IPS-20b (cell line): ENCODE data around the gene AXDND1.

Experiments used
- H3K27ac ChIP-seq: one replicate; pipeline ENCODE4 v1.5.1; 2013; ENCODE audit warnings: low read length
- H3K27me3 ChIP-seq: 2 replicates; pipeline ENCODE4 v1.6.1; 2013; ENCODE audit warnings: mild to moderate bottlenecking, low read length, inconsistent platforms; ENCODE audit not compliant: insufficient read depth
- H3K36me3 ChIP-seq: 2 replicates; pipeline ENCODE4 v1.6.1; 2013; ENCODE audit warnings: low read depth, mild to moderate bottlenecking, inconsistent platforms, low read length, moderate library complexity; ENCODE audit not compliant: insufficient read depth
- H3K4me1 ChIP-seq: 2 replicates; pipeline ENCODE4 v1.6.1; 2013; ENCODE audit warnings: mild to moderate bottlenecking, control low read depth, inconsistent platforms, low read length, moderate library complexity; ENCODE audit not compliant: insufficient read depth
- H3K4me3 ChIP-seq: 2 replicates; pipeline ENCODE4 v1.5.1; 2013; ENCODE audit warnings: mild to moderate bottlenecking, low read length, inconsistent platforms
- H3K9ac ChIP-seq: 2 replicates; pipeline ENCODE4 v1.6.1; 2013; ENCODE audit warnings: low read depth, mild to moderate bottlenecking, inconsistent platforms, low read length, moderate library complexity
- H3K9me3 ChIP-seq: 2 replicates; pipeline ENCODE4 v1.6.1; 2013; ENCODE audit warnings: mild to moderate bottlenecking, low read depth, low read length, inconsistent platforms; ENCODE audit not compliant: insufficient read depth

The AXDND1 gene

DNA sequence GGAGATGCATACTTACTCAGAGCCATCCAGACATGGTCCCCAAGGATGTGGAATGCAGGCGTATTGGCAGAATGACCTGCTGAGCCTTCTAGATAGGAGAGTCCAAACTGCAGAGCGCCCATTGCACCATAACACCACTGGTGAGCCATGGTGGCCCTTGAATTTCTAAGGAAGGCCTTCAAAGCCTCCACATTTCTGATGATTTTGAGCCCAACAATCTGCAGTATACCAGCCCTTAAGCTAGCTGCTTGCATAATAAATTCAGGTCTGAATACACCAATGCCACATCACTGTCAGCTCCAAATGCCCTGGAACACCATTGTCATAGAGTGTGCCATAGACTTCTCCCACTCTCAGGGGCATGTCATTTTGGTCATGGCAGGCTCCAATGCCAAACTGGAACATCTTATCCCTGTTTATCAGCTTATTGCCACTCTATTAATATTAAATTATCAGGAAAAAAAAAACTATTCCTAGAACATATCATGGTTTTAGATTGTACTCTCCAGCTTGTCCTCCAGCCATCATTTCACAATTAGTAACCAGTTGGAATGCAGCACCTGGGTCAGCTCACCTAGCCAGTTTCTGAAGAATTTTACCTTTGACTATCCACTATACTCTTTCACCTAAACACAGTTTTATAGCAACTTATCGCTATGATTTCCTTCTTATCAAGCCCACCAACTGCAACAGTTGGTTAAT lies 183.0 kb downstream of the AXDND1 start:
- no peaks in the 10 kb centered on the region for H3K36me3 ChIP-seq
- H3K9me3 ChIP-seq: no peaks in the 10 kb centered on the region
- no peaks in the 10 kb centered on the region for H3K27me3 ChIP-seq
- H3K27ac ChIP-seq: no peak overlapping the region
- H3K4me3 ChIP-seq: no peak overlapping the region
- H3K9ac ChIP-seq: no peak overlapping the region
- no peaks in the 10 kb centered on the region for H3K4me1 ChIP-seq

DNA sequence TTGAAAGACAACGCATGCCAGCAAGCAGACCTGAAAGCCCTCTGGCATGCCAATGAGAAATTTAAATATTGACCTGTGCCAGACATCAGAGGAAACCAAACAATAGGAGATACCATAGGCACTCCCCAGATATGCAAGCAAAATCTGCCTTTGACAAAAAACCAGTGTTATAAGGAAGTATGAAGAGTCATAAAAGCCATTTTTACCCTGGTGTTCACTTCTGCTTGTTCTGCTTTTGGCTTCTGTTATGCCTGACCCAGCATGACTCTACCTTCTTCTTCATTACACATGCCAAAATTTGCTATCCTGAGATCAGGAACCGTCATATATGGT lies 183.6 kb downstream of the AXDND1 start:
- no peak overlapping the region for H3K9ac ChIP-seq
- no peaks in the 10 kb centered on the region for H3K4me1 ChIP-seq
- H3K27me3 ChIP-seq: no peaks in the 10 kb centered on the region
- H3K36me3 ChIP-seq: no peaks in the 10 kb centered on the region
- no peak overlapping the region for H3K27ac ChIP-seq
- H3K9me3 ChIP-seq: no peaks in the 10 kb centered on the region
- no peak overlapping the region for H3K4me3 ChIP-seq

DNA sequence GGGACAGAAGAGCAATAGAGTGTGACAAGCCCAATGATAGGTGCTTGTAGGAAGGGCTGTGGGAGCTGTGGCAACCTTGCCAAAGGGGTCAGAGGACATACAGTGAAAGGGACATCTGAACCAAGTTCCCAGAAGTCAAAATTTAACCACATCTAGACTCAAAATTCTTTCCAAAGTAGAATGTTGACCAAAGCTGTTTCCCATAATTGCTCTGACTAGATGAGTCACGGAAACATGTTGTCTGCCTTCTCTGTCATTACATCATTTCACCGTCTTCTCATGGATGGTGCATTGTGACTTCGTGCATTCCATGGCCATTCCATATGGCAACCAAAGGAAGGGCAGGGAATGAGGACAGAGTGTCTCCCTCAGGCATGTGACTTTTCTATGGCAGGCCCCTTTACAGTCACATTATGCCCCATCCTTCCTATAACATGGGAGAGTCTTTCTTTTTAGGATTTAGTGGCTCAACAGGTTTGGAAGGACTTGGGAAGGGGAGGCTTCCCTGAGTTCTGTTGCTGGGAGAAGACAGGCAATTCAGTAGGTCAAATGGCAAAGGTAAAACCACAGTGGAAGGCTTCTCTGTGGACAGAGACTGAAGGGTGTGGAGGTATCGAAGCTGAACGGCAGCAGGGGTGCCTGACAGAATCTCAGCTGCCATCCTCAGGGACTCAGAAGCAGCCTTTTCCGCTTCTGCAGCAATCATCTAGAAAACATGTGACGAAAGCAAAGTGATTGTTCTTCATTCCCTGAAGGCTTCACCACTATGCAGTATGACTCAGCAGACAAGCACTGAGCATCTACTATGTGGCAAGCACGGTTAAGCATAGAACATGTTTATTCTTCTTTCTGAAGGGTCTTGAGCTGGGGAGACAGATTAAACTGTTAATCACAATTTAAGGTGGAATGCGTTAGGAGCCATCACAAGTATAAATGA lies 185.2 kb downstream of the AXDND1 start:
- Histone ChIP-seq H3K36me3 (no peaks in the 10 kb centered on the region), H3K4me1 (no peaks in the 10 kb centered on the region), H3K27ac (no peak overlapping the region), H3K9ac (no peak overlapping the region), H3K4me3 (no peak overlapping the region), H3K9me3 (no peaks in the 10 kb centered on the region), H3K27me3 (no peaks in the 10 kb centered on the region)

GRCh38 chr1:179554427-179554826 lies 188.7 kb downstream of the AXDND1 start:
- Histone ChIP-seq H3K9ac (no peak overlapping the region), H3K4me1 (no peaks in the 10 kb centered on the region), H3K4me3 (no peak overlapping the region; the same call in 1 of the 2 replicates), H3K27me3 (no peaks in the 10 kb centered on the region), H3K27ac (no peak overlapping the region), H3K9me3 (no peaks in the 10 kb centered on the region), H3K36me3 (no peaks in the 10 kb centered on the region)

DNA sequence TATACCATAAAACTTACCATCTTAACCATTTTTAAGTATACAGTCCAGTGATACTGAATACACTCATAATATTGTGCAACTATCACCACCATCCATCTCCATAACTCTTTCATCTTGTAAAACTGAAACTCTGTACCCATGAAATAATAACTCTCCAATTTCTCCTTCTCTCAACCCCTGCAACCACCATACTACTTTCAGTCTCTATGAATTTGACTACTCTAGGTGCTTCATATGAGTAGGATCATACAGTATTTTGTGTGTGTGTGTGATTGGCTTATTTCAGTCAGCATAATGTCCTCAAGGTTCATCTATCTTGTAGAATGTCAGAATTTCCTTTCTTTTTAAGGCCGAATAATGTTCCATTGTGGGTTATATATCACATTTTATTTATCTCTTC lies 192.3 kb downstream of the AXDND1 start:
- Histone ChIP-seq H3K9ac (no peak overlapping the region), H3K36me3 (no peaks in the 10 kb centered on the region), H3K27me3 (no peaks in the 10 kb centered on the region), H3K4me1 (no peaks in the 10 kb centered on the region), H3K9me3 (no peaks in the 10 kb centered on the region), H3K4me3 (no peak overlapping the region), H3K27ac (no peak overlapping the region)

GRCh38 chr1:179575497-179576314 lies 209.9 kb downstream of the AXDND1 start, which contains the start of gene NPHS2:
Gene NPHS2 (minus strand): TSS chr1:179575948. CDS start chr1:179575864, 84 bp downstream.
- Histone ChIP-seq H3K36me3 (no peaks in the 10 kb centered on the region), H3K9ac (no peak within 1 kb of the TSS), H3K4me1 (peaks cover 8% of the 10 kb centered on the region; the same call in 1 of the 2 replicates), H3K4me3 (peak within 1 kb of the TSS; percentile 64), H3K9me3 (no peaks in the 10 kb centered on the region), H3K27ac (no peak within 1 kb of the TSS), H3K27me3 (peaks cover 65% of the 10 kb centered on the region)

DNA sequence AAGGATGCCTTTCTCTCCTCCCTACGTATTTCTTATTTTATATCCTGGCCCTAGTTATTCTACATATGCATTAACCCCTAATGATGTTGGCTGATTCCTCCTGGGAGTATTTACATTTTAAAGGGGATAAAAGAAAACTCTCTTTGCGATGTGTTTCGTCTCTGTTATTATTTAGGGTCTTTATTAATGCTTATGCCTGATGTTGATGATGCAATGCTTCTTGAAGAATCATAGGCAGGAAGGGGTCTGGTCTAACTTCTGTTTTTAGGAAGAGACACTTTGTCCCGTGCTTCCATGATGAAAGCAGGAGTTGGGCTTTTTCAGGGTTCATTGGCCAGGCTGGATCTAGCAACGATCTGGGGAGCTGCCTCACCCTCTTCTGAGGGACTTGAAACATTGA lies 210.7 kb downstream of the AXDND1 start:
- Histone ChIP-seq H3K4me1 (peaks cover 8% of the 10 kb centered on the region; the same call in 1 of the 2 replicates), H3K9me3 (no peaks in the 10 kb centered on the region), H3K4me3 (peak overlapping the region; percentile 64), H3K27me3 (peaks cover 65% of the 10 kb centered on the region), H3K27ac (no peak overlapping the region), H3K9ac (no peak overlapping the region), H3K36me3 (no peaks in the 10 kb centered on the region)

- Histone ChIP-seq H3K4me1 (peaks cover 4% of the 10 kb centered on the region), H3K27ac (no peak overlapping the region), H3K4me3 (no peak overlapping the region), H3K9ac (no peak overlapping the region), H3K36me3 (no peaks in the 10 kb centered on the region), H3K9me3 (no peaks in the 10 kb centered on the region), H3K27me3 (peaks cover 60% of the 10 kb centered on the region)
Measured at GRCh38 chr1:179583771-179584320, 218.1 kb downstream of the AXDND1 start.

DNA sequence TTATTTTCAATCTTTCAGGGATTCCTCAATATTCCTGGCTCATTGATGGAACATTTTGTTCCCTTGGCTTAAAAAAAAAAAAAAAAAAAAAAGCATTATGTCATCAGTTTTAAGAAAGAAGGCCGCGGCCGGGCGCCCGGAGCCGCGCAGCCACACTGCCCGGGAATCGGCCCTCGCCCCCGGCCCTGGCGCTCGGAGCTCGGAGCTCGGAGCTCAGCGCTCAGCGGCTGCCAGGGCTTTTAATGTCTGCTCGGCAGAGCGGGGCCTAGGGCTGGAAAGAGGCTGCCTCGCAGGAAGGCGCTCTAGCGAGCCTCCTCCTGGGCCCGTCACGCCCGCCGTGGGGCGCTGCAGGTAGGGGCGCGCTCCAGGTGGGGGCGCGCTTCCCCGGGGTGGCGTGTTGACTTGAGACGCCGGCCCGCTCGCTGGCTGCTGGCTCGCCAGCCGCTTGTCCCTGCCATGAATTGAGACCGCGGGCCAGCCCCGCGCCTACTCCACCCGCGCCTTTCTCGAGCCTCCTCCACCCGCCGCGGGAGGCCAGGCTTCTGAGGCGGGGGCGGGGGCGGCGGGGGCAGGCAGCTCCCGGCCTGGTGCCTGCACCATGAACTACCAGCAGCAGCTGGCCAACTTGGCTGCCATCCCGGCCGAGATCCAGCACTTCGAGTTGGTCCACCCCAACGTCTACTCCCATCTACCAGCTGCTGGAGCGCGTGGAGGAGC lies 220.5 kb downstream of the AXDND1 start:
- H3K36me3 ChIP-seq: no peaks in the 10 kb centered on the region
- peak overlapping the region; percentile 68; the same call in 1 of the 2 replicates for H3K4me3 ChIP-seq
- H3K9me3 ChIP-seq: no peaks in the 10 kb centered on the region
- peak overlapping the region; percentile 30; the same call in 1 of the 2 replicates for H3K9ac ChIP-seq
- no peak overlapping the region for H3K27ac ChIP-seq
- H3K4me1 ChIP-seq: peaks cover 4% of the 10 kb centered on the region
- peaks cover 73% of the 10 kb centered on the region for H3K27me3 ChIP-seq

DNA sequence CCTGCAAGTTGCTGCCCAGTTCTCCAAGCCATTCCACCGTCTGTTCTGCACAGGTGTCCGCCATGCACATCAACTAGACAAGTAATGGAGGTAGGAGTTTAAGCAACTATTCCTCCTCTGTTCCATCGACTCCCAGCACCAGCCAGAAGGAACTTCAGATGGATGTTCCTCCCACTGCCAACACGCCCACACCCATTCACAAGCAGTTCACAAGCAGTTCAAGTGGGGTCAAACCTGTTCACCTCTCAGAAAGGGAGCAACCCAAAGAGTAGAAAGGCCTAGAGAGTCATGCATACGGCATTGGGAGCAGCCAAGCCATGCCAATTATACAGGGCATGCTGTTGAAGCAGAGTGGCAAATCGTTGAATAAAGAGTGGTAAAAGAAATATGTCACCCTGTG lies 221.6 kb downstream of the AXDND1 start:
- H3K36me3 ChIP-seq: no peaks in the 10 kb centered on the region
- H3K4me3 ChIP-seq: no peak overlapping the region
- no peaks in the 10 kb centered on the region for H3K9me3 ChIP-seq
- H3K27me3 ChIP-seq: peaks cover 78% of the 10 kb centered on the region
- H3K4me1 ChIP-seq: peaks cover 4% of the 10 kb centered on the region
- no peak overlapping the region for H3K27ac ChIP-seq
- H3K9ac ChIP-seq: no peak overlapping the region
